Esophagus mucosa (tissue), 1 donor: ENCODE data around the gene SPPL2B. TPM values are rescaled to one million over a fixed set of nuclear protein-coding genes. Genes with fewer than 3 reads are reported as not detected.

Experiments used
- ATAC-seq: fragments of 200-7000 bp; cut with Tn5 transposase; one replicate; pipeline ENCODE4 v1.9.1; 2020
- total RNA-seq: library from RNA; stranded (reverse); gene quantifications from one replicate; pipeline ENCODE4 v1.2.4, GENCODE V29; 2023
- donor health status: DM: yes; HTN: yes; CAD: no.

SPPL2B gene
- total RNA-seq, 1 donor from 2014 or later = 18.8 TPM

DNA sequence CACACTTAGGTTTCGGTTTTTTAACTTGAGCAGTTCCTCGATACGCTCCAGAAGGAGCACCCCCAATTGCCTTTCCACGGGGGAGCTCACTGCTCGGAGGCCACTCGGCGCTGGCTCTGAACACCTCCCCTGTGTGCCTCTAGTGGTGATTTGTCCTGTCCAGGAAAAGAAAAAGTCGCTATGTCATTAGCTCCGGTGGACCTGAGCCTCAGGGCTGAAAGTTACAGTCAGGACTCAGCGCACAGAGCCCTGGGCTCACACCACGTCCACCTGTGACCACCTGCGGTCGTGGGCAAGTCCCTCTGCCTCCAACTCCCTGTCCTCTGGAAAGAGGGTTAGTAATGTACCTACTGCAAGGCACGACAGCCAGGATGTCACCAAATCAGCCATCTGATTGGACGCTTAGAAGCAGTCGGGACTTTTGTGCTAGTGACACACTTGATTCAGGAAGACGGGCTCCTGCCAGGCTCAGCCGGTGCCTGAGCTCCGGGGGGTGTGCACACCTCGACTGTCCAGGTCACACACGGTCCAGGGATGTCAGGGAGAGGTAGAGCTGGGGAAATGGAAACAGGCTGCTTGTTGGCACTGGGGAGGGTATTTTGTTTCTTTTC lies 27.7 kb downstream of the SPPL2B start:
- ATAC-seq = no peak

DNA sequence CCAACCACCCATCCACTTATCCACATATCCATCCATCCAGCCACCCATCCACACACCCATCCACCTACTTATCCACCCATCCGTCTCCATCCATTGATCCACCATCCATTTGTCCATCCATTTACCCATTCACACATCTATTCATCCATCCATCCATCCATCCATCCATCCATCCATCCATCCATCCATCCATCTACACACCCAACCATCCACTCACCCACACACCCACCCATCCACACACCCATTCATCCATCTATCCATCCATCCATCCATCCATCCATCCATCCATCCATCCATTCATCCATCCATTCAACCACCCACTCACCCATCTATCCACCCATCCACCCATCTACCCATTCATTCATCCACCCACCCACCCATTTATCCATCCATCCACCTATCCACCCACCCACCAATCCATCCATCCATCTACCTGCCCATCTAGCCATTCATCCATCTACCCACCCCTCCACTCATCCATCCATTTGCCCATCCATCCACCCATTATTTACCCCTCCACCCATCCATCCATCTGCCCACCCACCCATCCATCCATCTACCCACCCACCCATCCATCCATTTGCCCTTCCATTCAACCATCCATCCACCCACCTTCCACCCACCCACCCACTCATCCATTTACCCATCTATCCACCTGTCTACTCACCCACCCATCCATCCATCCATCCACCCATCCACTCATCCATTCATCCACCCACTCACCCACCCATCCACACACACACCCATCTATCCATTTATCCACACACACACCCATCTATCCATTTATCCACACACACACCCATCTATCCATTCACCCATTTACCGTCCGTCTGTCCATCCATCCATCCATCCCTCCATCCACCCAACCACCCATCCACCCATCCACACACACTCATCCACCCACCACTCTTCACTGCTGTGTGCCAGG lies 29.1 kb downstream of the SPPL2B start:
- no peak for ATAC-seq

DNA sequence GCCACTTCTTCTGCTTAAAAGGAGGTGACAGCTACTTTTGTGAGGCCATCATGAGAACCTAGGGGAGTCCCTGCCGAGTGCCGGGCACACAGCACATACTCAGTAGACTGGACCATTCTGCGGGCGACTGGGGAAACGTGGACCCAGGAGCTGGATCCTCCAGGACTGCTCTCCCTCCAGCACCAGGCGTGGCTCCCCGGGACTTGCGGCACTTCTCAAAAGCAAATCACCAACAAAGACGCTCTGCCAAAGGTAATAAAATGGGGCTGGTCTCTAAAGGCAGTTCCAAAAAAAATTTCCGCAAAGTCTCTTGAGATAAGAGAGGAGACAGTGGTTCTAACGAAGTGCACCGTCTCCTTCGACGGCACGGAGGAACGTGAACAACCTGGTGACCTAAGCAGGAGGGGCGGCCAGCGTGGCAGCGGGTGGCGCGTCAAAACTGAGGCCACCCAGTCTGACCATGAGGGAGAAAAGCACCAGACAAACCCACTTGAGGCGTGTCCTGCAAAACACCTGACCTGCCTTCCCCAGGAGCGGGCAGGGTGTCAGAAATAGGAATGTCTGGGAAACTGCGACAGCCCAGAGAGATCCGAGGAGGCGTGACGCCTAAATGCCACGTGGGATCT lies 30.2 kb downstream of the SPPL2B start:
- ATAC-seq = no peak

DNA sequence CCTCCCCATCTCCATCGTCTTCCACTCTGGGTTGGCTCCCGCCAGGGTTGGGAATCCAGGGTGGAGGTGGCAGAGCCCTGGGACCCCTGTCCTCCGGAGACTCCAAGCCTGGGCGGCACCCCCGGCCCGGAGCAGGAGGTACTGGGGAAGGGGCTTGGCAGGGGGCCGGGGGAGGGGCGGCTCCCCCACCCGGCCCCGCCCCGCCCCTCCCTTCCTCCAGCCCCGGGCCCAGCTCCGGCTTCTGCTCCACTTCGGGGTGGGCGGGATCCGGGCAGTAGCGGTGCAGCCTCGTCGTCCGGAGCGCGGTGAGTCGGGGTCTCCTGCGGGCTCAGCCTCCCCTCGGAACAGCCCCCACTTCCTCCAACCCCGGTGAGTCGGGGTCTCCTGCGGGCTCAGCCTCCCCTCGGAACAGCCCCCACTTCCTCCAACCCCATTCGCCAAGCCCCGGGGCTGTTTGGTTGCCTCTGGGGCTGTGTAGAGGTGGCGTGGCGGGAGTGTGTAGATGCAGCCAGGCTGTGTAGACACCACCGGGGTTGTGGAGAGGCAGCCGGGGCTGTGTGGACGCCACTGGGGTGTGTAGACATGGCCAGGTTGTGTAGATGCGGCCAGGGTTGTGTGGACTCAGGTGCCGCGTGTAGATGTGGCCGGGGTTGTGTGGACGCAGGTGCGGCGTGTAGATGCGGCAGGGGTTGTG lies 31.7 kb downstream of the SPPL2B start, which contains the start of gene TMPRSS9:
Gene TMPRSS9, plus strand, starts transcription at position 274 of the 694 bp plus-strand sequence. CDS start 29,521 bp downstream, outside the sequence.
- peak; percentile 22 for ATAC-seq

DNA sequence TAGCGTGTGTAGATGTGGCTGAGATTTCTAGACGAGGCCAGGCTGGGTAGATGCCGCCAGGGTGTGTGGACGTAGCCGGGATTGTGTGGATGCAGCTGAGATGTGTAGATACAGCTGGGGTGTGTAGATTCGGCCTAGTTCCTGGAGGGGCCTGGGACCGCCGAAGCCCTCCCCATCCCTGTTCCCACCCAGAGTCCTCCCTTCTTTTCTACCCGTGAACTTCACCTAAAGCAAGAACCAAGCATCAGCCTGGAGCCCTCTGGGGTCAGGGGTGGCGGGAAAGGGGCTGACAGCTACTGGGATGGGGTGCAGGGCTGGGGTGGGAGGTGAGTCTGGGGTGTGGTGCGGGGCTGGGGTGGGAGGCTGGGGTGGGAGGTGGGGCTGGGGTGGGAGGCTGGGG lies 32.3 kb downstream of the SPPL2B start:
- no peak for ATAC-seq

DNA sequence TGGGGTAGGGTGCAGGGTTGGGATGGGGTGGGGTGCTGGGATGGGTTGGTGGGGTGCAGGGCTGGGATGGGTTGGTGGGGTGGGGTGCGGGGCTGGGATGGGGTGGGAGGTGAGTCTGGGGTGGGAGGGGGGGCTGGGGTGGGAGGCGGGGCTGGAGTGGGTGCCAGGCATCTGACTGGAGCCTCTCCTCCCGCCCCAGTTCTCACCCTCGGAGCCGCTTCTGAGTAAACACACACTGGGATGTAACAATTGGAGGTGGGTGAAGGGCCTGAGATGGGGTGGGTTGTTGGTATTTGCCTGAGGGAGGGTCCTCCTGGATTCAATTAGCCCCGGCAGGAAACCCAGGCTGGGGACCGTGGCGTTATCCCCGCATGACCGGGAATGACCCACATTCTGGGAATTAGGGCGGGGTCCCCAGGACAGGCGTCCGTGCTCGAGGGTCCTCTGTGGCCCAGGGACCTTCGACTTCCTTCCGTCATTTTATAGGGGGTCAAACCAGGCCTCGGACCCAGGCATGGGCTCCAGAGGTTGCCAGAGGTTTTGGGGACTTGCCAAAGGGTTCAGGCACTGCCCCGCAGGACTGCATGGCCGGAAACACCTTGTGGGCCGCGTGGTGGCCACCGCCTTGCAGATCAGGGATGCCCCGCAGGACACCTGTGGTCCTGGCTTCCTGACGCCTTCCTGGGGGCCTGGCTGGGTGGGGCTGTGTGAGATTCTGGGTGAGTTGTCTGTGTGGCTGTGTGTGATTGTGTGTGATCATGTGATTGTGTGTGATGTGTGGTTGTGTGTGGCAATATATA lies 33.0 kb downstream of the SPPL2B start:
- no peak for ATAC-seq

DNA sequence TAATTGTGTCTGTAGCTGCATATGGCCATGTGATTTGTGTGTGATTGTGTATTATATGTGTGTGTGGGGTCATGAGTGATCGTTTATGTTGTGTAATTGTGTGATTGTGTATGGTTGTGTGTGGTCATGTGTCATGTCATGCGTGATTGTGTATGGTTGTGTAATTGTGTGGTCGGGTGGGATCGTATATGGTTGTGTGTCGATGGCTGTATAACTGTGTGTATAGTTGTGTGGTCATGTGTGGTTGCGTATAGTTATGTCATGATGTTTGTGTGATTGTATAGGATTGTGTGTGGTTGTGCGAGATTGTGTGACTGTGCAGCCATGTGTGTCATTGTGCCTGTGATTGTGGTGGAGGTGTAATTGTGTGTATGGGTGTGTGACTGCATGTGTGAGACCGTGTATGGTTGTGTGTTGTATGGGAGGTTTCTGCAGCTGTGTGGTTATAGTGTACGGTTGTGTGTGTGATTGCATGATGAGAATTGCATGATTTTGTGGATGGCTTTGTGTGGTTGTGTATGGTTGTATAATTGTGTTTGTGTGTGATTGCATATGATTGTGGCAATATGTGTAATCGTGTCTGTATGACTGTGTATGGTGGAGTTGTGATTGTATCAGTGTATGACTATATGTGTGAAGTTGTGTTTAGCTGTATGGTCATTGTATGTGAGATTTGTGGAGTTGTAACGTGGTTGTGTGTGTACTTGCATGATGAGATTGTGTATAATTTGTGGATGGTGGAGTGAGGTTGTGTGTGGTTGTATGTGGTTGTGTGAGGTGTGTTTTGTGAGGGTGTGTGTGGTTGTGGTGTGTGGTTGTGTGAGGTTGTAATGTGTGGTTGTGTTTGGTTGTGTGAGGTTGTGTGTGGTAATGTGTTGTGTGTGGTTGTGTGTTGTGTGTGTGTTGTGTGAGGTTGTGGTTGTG lies 33.8 kb downstream of the SPPL2B start:
- ATAC-seq = no peak

DNA sequence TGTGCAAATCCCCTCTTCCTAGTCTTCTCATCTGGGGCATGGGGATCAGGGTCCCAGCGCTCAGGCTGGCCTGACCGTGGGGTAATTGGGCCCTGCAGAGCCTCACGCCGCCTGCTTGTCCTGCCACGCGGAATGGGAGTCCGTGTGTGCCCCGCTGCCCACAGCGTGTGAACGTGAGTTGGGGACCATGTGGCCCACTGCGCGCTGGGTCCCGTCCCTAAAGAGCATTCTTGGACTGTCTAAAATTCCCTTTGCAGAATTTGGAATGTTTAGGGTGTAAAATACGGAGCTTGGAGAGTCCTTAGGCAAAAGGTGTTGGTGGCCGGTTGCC lies 34.5 kb downstream of the SPPL2B start:
- ATAC-seq = no peak

DNA sequence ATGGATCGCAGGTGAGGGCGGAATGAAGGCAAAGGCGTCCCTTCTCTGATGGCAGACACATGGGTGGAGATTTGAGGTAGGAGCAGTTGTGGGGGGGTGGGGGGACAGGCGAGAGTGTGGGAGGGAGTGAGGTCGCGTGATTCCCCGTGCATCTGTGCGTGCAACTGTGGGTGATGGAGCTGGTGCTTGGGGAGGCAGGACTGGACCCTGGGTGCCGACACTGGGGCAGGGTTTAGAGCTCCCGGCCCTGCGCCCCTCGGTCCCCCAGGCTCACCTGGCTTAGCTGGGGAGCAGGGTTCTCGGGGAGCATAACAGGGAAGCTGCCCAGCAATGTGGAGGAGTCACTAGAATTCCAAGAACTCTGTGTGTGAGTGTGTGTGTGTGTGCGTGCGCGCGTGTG lies 34.9 kb downstream of the SPPL2B start:
- ATAC-seq = no peak

DNA sequence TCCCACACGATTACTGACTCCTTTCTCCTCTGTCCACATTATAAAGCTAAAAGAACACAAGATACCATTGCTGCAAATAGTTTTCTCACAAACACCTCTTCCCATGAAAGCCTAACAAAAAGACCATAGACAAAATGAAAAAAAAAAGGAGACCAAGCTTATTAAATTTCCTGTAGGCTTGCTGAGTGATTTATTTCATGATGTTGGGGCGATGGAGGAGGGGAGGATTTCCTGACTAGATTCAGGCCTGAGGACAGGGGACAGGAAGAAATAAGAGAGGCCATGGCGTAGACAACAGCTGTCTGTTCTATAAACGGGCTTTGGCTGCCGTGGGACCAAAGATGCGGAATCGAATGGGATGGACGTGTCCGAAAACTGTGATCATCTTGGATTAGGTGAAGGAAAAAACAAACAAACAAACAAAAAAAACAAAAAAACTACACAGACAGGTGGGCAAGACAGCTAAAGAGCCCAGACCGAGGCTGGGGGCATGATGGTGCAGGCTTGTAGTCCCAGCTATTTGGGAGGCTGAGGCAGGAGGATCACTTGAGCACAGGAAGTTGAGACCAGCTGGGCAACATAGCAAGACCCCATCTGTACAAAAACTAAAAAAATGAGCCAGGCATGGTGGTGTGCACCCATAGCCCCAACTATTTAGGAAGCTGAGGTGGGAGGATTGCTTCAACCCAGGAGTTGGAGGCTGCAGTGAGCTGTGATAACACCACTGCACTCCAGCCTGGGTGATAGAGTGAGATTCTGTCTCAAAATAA lies 36.9 kb downstream of the SPPL2B start:
- ATAC-seq = no peak

DNA sequence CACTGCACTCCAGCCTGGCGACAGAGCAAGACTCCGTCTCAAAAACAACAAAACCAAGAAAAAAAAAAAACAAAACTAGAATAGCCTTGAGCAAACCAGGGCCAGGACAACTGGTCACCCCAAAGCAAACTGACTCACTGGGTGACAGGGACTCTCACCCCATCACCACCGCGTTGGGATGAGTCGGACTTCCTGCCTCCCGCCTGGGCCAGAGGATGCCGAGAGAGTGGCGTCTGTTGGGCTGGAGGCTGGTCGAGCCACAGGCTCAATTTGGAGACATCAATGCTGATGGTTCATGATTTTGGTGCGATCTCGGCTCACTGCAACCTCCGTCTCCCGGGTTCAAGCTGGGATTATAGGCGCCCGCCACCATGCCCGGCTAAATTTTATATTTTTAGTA lies 43.2 kb downstream of the SPPL2B start:
- no peak for ATAC-seq

DNA sequence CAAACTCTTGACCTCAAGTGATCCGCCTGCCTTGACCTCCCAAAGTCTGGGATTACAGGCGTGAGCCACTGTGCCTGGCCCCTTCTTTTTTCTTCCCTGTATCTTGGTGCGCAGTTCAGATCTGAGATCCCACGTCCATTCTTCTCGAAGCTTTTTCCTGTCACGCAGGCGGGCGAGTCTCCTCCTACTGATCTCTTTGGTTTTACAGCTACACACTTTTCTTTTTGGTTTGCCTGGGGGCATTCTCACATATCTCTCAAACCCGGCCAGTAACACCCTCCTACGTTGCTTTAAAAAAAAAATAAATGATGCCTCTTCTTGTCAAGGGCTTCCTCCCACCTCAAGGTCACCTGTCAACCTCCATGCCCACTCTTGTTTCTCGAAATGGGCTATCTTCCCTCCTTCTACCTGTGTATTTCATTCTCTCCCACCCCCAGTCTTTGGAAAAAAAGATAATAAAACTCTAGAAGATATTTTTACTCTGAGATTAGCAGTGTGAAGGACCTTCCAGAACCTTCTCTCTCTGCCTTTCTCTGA lies 43.7 kb downstream of the SPPL2B start:
- no peak for ATAC-seq

DNA sequence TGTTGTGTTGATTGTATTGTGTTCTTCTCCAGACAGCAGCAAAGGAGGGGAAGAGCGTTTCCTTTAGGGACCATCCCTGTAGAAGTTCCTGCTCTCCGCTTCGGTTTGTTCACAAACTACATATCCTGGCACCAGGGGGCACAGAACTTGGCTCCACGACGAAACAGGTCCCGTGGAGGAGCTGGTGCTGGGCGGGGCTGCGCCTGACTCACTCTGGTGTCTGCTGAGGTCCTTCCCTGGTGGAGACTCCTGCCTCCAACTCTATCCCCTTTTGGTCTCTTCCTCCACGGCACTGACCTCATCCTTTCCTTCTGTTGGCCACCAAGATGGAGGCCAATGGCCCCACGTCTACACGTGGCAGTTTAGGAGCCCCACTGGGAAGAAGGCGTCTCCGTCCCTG lies 46.3 kb downstream of the SPPL2B start:
- ATAC-seq = no peak

DNA sequence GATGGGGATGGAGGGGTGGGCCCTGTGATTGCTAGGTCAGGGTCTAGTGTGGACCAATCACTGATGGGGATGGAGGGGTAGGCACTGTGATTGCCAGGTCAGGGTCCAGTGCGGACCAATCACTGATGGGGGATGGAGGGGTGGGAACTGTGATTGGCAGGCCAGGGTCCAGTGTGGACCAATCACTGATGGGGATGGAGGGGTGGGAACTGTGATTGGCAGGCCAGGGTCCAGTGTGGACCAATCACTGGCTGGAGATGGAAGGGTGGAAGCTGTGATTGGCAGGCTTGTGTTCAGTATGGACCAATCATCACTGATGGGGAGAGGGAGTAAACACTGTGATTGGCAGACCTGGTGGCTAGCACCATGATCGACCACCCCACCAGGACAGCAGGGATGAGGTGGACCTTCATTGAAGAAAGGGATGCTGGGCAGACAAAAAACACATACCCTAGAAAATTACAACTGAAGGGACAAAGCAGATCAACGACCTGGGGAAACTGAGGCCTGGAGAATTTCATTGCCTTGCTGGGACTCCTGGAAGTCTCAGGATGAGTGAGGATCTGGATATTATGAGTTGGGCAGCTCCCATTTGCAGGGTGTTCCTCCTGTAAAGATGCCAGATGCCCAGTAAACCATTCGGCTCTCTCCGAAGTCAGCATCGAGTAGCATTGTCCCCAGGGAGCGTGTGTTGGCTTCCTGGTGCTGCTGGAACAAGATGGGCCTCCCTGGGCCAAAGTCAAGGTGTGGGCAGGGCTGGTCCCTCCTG lies 47.1 kb downstream of the SPPL2B start:
- no peak for ATAC-seq

DNA sequence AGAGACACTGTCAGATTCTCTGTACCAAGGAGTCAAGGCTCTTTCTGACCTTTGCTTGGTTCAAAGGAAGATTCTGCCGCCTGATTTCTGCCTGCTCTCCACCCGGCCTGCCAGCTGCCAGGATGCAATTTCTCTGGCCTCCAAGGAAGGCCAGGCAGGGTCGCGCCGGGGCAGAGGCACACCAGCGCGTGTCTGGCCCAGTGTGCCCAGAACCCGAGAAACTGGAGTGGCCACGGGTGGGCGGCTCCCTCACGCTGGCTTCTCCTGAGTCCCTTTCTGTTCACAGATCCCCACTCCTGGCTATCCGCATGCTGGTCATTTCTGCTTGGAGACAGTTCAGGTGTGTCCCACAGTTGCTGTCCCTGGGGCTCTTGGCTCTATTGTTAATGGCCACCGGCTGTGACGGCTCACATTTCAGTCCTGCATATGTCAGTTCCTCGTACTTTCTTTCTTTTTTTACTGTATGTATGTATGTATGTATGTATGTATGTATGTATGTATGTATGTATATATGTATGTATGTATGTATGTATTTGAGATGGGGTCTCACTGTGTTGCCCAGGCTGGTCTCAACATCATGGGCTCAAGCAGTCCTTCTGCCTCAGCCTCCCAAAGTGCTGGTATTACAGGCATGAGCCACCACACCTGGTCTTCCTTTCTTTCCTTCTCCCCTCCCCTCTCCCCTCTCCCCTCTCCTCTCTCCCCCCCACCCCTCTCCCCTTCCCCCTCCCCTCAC lies 48.5 kb downstream of the SPPL2B start:
- ATAC-seq = no peak

DNA sequence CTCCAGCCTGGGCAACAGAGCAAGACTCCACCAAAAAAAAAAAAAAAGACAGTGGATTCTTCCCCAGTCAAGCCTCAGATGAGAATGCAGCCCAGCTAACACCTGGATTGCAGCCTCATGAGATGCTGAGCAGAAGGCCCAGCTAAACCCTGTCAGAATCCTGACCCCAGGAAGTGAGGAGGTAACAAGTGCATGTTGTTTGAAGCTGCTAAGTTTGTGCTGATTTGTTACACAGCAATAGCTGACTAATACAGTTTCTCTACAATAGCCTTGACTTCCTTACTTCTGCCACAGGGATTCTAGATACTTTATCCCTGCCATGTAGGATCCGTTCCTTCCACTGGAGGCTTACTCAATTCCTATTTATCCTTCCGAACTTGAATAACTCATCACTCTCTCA lies 52.1 kb downstream of the SPPL2B start:
- no peak for ATAC-seq

DNA sequence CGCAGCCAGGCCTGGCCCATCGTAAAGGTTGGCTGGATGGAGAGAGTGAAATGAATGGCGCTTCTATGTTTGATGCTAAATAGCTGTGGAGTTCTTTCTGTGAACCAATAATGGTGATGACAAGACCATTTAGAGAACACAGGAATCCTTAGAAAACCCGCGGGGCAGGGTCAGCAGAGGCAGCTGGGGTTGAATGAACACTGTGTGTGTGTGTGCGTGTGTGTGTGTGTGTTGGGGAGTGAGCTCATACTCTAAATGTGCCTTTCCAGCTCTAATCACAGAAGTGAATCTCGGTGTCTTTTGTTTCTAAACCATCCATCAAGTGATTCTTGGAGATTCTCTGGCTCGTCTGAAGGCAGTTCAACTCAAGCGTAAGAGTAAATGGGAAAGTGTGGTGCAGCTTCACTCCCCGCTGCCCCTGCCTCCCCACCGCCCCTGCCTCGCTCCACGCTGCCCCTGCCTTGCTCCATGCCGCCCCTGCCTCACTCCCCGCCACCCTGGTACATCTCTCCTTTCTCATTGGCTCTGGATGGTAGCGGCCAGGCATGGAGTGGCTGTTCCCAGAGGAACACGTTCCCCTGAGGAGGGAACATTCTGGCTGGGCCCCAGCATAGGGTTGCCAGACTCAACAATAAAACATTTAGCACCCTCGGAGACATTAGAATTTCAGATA lies 52.8 kb downstream of the SPPL2B start:
- no peak for ATAC-seq
